HG02610 (cell line): ENCODE data around the gene NFIB.

ENCODE experiments used
- ATAC-seq: cut with Tn5 transposase; IDR thresholded peaks from one replicate; pipeline ENCODE4 v1.9.1; 2021; ENCODE audit warnings: mild to moderate bottlenecking, moderate library complexity; ENCODE audit not compliant: unreplicated experiment

Gene NFIB

GRCh38 chr9:14218253-14218652 is 95.7 kb downstream of the NFIB start:
- no peak for ATAC-seq

DNA sequence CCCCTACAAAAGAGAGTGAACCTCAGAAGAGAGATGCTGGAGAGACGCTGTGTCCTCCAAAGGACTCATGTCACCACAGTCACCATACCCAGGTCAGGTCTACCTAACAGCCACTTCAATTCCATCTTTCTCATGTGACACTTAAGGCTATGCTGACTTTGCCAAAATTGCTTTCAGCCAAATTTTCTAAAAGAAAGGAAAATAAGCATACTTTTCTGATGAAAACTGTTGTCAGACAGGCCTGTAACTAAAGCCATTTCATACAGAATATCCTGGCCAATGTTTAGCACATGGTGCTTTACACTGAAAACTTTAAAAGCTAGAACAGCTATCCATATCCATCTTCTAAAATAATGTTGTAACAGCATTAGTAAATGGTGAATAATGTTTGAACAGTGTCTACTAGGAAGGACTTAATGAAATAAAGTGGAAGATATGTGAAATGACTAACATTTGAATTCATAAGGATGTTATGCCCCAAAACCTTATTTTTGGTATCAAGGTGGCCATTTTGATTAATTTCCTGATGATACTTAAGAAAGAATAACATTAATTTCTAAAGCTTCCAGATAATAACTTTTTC is 97.2 kb downstream of the NFIB start:
- no peak for ATAC-seq

DNA sequence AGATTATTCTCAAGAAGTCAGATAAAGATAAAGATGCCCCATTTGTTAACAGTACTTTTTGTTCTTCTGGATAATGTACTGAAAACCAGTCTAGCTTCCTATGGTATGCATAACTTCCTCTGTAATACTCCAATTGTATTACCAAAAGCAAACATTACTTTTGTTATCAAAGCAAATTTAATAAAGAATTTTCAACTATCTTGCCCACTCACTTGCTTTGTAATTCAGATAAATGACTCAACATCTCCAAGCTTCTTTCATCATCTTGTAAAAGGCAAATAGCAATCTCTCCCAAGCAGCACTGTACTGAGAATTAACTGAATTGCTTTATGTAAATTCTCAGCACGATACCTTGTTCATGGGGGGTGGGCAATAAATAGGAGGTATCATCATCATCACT is 98.3 kb downstream of the NFIB start:
- no peak for ATAC-seq

GRCh38 chr9:14214693-14215092 is 99.2 kb downstream of the NFIB start:
- ATAC-seq, result no peak

- no peak for ATAC-seq
Observed at GRCh38 chr9:14214065-14214684, 99.8 kb downstream of the NFIB start.

DNA sequence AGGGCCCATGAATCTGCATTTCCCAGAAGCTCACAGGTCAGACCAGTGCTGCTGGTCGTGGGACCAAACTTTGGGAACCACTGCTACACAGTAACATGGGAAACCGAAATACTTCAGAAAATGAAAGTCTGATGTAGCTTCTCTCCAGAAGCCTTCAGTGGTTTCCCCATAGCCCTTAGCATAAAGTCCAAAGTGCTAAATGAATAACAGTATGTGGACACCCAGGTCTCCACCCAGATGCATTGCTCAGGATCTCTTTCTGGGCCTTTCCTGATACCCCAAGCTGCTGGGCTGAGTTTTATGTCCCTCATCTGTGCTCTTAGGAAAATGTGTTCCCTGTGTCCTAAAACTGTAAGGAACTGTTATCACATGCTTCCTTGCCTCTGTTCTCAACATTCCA is 100.4 kb downstream of the NFIB start:
- ATAC-seq, result no peak

- ATAC-seq, result no peak
Observed at GRCh38 chr9:14212697-14213420, 101.1 kb downstream of the NFIB start.

DNA sequence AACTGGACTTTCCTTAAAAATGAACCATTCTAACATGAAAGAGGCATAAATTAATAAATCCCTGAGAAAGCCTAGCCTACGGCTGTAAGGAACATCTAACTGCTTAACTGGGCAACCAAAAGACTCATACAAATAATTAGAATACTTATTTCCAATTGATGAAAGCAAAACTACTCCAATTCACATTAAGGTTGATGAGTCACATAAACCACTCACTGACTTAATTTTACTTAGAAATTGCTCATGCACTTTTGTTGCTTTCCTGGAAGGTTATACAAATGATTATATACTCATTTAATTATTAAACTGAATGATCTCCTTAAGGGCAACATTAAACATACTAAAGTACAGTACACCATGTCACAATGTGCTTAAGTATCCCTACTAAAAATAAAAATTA is 101.9 kb downstream of the NFIB start:
- ATAC-seq, result no peak

- no peak for ATAC-seq
Observed at GRCh38 chr9:14211564-14211963, 102.4 kb downstream of the NFIB start.

- no peak for ATAC-seq
Observed at GRCh38 chr9:14210428-14210827, 103.5 kb downstream of the NFIB start.

GRCh38 chr9:14209399-14210345 is 104.3 kb downstream of the NFIB start:
- ATAC-seq, result no peak

GRCh38 chr9:14207352-14207995 is 106.5 kb downstream of the NFIB start:
- no peak for ATAC-seq

- no peak for ATAC-seq
Observed at GRCh38 chr9:14205463-14205862, 108.5 kb downstream of the NFIB start.

DNA sequence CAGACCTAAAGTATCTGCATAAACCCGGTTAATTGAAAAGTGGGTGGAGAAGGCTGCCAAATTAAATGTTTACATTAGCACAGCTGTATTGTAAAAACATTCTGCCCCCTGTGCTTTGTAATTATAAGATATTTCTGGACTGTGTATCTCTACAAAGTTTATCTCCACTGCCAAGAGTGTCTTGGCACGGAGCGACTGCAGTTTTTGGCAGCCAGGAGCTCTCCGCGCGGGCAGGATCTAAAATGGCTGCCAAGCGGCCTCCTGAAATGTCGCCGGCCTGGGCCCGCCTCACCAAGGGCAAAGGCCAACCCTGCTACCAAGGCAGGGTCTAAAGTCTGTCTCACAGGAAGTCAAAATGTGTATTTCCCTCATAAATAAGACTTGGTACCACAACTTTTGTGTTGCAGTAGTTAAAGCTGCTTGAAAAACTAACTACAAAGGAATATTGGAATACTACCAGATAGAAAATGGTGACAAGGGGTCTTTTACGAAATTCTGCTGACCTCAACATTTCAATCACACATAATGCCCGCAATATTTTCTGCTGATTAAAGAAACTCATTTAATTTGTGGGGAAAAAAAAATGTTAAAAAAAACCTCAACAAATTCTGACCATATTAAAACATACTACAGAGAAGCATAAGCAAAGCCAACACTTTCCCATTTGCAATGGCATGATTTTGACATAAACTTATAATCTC is 110.4 kb downstream of the NFIB start:
- ATAC-seq, result no peak

- ATAC-seq, result no peak
Observed at GRCh38 chr9:14198841-14199455, 115.0 kb downstream of the NFIB start.

GRCh38 chr9:14198047-14198840 is 115.7 kb downstream of the NFIB start:
- no peak for ATAC-seq

- ATAC-seq, result no peak
Observed at GRCh38 chr9:14197325-14197858, 116.5 kb downstream of the NFIB start.

DNA sequence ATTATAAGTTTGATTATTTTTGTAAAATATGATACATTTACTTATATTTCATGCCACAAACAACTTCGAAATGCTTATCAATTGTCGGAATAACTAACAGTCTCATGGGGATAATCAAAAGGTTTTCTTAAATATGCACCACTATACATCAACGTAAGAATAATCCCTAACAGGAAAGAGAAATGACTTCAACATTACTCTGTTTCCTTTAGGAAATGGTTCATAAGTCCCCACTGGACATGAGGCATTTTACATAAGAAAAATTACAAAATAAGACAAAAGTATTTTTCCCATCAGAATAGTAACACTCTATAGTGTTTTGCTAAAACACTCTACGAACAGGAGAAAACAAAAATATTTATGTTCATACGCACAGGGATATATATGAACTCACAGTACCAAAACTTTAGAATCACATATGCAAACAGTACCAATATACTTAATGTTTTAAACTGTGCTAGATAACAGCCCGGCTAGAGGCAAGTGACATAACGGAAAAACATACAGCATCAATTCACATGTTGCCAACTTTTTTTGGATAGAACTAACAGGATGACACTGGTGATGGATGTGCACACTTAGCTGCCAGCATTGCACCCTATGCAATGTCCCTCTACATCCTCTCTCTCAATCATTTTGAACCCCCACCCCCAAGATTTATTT is 120.5 kb downstream of the NFIB start:
- no peak for ATAC-seq
